ENCODE measurements around the gene ZNHIT6. TPM values are rescaled to one million over a fixed set of nuclear protein-coding genes. Genes with fewer than 3 reads are reported as not detected.
A peak's percentile ranks its signal among the peaks of the same experiment; 100 is the strongest.

ZNHIT6 gene, protein sequence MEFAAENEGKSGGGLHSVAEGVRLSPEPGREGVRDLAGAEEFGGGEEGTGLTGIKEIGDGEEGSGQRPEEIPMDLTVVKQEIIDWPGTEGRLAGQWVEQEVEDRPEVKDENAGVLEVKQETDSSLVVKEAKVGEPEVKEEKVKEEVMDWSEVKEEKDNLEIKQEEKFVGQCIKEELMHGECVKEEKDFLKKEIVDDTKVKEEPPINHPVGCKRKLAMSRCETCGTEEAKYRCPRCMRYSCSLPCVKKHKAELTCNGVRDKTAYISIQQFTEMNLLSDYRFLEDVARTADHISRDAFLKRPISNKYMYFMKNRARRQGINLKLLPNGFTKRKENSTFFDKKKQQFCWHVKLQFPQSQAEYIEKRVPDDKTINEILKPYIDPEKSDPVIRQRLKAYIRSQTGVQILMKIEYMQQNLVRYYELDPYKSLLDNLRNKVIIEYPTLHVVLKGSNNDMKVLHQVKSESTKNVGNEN
- 12.9 TPM for total RNA-seq
- long read RNA-seq, transcript ZNHIT6-201 (10 exons, 2,797 nt) = major isoform, 10 of 12 reads
- long read RNA-seq, partial matches to known transcripts = 0 of 12 reads
- long read RNA-seq, other reads (novel, unspliced or antisense) = 2 of 12 reads

DNA sequence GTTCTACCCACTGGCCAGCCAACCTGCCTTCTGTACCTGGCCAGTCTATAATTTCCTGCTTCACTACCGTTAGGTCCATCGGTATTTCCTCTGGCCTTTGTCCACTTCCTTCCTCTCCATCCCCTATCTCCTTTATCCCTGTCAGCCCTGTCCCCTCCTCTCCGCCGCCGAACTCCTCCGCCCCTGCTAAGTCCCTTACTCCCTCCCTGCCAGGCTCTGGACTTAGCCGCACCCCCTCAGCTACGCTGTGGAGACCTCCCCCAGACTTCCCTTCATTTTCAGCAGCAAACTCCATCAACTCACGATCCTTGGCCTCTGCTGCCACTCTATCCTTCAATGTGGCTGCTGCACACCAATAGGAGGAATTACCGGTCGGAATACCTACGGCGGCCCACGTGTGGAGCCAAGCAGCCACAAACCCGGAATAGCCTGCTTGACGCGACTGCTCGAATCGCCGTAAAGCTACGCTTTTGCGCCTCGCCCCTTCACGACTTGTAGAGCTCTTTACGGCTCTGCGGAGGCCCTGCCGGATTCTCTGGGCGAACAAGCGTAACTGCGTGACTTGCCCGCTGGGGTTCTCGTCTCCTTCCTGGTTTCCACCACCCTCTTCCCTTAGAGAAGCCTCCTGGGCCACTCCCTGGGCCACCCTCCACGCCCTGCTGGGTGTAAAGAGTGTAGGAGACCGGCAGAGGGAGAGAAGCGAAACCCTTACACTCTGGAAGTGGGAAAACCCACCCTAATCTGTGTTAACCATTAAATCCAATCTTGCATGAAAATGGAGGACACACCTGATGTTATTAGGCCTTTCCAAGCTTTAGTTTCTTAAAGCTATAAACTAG lies at the start of gene ZNHIT6:
Gene ZNHIT6 (minus strand): TSS at position 444 of the 839 bp plus-strand sequence. CDS start 149 bp downstream, at position 295.
- H3K36me3 ChIP-seq = peaks cover 29% of the 10 kb centered on the region
- H3K27ac ChIP-seq = peak within 1 kb of the TSS; percentile 90
- H3K9me3 ChIP-seq = no peaks in the 10 kb centered on the region
- H3K4me1 ChIP-seq = peaks cover 10% of the 10 kb centered on the region
- intact Hi-C loops (cut with DNase I) = no loop called here
- peak; percentile 94 for DNase-seq
- TF ChIP-seq, protein P1, sequence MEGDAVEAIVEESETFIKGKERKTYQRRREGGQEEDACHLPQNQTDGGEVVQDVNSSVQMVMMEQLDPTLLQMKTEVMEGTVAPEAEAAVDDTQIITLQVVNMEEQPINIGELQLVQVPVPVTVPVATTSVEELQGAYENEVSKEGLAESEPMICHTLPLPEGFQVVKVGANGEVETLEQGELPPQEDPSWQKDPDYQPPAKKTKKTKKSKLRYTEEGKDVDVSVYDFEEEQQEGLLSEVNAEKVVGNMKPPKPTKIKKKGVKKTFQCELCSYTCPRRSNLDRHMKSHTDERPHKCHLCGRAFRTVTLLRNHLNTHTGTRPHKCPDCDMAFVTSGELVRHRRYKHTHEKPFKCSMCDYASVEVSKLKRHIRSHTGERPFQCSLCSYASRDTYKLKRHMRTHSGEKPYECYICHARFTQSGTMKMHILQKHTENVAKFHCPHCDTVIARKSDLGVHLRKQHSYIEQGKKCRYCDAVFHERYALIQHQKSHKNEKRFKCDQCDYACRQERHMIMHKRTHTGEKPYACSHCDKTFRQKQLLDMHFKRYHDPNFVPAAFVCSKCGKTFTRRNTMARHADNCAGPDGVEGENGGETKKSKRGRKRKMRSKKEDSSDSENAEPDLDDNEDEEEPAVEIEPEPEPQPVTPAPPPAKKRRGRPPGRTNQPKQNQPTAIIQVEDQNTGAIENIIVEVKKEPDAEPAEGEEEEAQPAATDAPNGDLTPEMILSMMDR (IDR thresholded peaks at IDR 0.05) = peak; percentile 46
- peak; percentile 99 for ATAC-seq
- no peaks in the 10 kb centered on the region for H3K27me3 ChIP-seq
- peak within 1 kb of the TSS; percentile 70 for H3K4me3 ChIP-seq

DNA sequence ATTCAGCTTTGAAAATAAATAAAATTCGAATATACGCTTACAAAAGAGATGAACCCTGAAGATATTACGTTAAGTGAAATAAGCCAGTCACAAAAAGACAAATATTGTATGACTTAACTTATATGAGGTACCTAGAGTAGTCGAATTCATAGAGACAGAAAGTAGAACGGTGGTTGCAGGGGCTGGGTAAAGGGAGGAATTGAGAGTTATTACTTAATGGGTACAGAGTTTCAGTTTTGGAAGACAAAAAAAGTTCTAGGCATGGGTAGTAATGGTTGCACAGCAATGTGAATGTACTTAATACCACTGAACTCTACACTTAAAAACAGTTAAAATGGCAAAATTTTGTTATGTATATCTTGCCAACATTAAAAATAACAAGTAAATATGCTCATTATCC lies 48.6 kb upstream of the ZNHIT6 start:
- DNase-seq = no peak
- intact Hi-C loops (cut with DNase I) = no loop called here
- Histone ChIP-seq H3K27me3 (no peaks in the 10 kb centered on the region), H3K27ac (no peak overlapping the region), H3K36me3 (no peaks in the 10 kb centered on the region), H3K4me3 (no peak overlapping the region), H3K4me1 (no peaks in the 10 kb centered on the region), H3K9me3 (no peaks in the 10 kb centered on the region)
- TF ChIP-seq, protein P1 (IDR thresholded peaks at IDR 0.05) = no peak
- no peak for ATAC-seq

DNA sequence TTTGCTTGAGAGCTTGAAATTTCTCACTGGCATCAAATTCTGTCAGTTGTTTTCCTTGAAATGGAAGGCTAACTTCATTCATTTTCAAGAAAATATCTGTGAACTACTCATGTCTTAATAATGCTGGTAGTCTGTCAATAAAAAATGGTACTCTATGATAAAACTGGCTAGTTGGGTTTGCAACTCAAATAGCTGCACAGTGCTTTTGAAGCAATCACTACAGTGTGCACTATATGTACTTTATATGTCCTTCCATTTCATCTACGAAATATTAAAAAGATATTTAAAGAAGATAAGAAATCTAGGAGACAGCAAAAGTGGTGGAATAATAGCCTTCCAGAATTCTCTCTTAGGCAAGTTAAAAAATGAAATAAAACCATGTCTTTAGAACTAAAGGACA lies 39.9 kb upstream of the ZNHIT6 start:
- H3K27me3 ChIP-seq = no peaks in the 10 kb centered on the region
- no peak overlapping the region for H3K27ac ChIP-seq
- H3K4me3 ChIP-seq = no peak overlapping the region
- H3K9me3 ChIP-seq = no peaks in the 10 kb centered on the region
- H3K36me3 ChIP-seq = no peaks in the 10 kb centered on the region
- intact Hi-C loops (cut with DNase I) = no loop called here
- ATAC-seq (no peak), DNase-seq (no peak)
- TF ChIP-seq, protein P1 (IDR thresholded peaks at IDR 0.05) = no peak
- no peaks in the 10 kb centered on the region for H3K4me1 ChIP-seq

DNA sequence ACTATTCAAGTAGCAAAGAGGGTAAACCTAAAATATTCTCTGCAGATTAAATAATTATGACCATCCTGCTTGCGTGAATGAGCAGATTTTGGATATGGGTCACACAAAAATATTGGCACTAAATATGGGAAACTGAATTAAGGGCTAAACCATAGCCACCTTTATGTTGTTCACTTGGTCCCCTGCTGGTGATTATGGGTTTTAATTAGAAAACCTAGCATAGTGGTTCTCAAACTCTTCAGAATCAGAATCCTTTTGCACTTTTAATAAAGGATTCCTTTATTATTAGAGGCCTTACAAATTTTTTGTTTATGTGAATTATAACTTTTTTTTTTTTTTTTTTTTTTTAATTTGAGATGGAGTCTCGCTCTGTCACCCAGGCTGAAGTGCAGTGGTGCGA lies 38.5 kb upstream of the ZNHIT6 start:
- DNase-seq (no peak), ATAC-seq (no peak)
- H3K4me1 ChIP-seq = no peaks in the 10 kb centered on the region
- H3K27me3 ChIP-seq = no peaks in the 10 kb centered on the region
- no peak overlapping the region for H3K27ac ChIP-seq
- H3K4me3 ChIP-seq = no peak overlapping the region
- H3K9me3 ChIP-seq = no peaks in the 10 kb centered on the region
- TF ChIP-seq, protein P1 (IDR thresholded peaks at IDR 0.05) = no peak
- intact Hi-C loops (cut with DNase I) = no loop called here
- no peaks in the 10 kb centered on the region for H3K36me3 ChIP-seq

DNA sequence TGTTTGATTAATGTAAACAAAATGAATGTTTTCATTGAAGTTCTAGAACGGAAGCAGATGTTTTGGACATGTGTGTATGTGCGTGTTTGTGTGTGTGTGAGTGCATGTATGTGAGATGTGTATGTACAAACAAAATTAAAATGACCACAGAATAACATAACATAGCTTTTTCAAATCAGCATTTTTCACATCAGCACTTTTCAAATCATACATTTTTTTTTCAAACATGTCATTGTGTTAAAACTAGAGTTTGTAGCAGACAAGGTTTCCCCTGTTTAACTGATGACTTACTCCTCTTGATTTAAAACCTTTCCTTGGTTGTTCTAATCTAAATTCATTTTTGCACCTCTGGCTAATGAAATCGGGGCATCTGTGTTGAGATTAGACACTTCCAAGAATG lies 35.6 kb upstream of the ZNHIT6 start:
- intact Hi-C loops (cut with DNase I) = no loop called here
- Histone ChIP-seq H3K9me3 (no peaks in the 10 kb centered on the region), H3K36me3 (no peaks in the 10 kb centered on the region), H3K4me3 (no peak overlapping the region), H3K27me3 (no peaks in the 10 kb centered on the region), H3K27ac (no peak overlapping the region), H3K4me1 (no peaks in the 10 kb centered on the region)
- DNase-seq = no peak
- TF ChIP-seq, protein P1 (IDR thresholded peaks at IDR 0.05) = no peak
- no peak for ATAC-seq

Measured in upper lobe of right lung (tissue), 1 donor.